ENCODE measurements around the gene CNTNAP2. TPM values are rescaled to one million over a fixed set of nuclear protein-coding genes. Genes with fewer than 3 reads are reported as not detected.
"Not testable (repeated sequence)": the region's sequence is repeated elsewhere in the genome, so short reads cannot be mapped to it uniquely, and the experiment has no call there.

The CNTNAP2 gene
- total RNA-seq, 1 donor from 2014 or later: under 0.01 TPM

- no peak for DNase-seq (ENCODE audit: extremely low read depth, low read depth, low spot score)
These were observed 2173.0 kb downstream of the CNTNAP2 start for GRCh38 chr7:148289630-148290029.

- no peak for DNase-seq (ENCODE audit: extremely low read depth, low read depth, low spot score)
These were observed 2173.9 kb downstream of the CNTNAP2 start for GRCh38 chr7:148290538-148290937.

GRCh38 chr7:148291799-148292198, 2175.2 kb downstream of the CNTNAP2 start:
- DNase-seq (ENCODE audit: extremely low read depth, low read depth, low spot score): no peak

DNA sequence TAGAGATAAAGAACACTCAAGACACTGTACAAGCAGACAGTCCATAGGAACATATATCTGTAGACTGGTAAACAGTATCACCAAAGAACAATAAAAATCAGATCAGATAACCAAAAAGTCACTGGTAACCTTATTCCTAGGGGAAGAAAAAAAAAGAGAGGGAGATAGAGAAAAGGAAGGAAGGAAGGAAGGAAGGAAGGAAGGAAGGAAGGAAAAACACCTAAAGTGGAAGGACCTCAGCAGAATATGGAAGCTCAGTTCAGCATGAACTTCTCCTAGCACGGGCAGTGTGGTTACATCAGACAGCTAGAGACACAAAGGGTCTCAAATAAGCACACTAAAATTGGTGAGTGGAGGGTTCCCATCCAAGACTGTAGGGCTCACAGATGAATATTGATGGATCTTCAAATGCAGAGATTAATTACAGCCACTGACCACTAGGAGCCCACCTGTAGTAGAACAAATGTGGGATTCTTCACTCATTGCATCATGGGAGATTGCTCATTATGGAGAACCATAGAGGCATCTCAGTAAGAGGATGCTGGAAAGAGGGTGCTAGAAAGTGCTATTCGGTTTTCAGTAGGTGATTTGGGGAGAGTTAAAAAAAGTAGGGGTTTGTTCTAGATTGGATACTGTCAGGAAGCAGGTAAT, 2180.5 kb downstream of the CNTNAP2 start:
- no peak for DNase-seq (ENCODE audit: extremely low read depth, low read depth, low spot score)

- DNase-seq (ENCODE audit: extremely low read depth, low read depth, low spot score): not testable (repeated sequence)
These were observed 2182.2 kb downstream of the CNTNAP2 start for GRCh38 chr7:148298768-148299167.

GRCh38 chr7:148299350-148300276, 2183.0 kb downstream of the CNTNAP2 start:
- no peak for DNase-seq (ENCODE audit: extremely low read depth, low read depth, low spot score)

- DNase-seq (ENCODE audit: extremely low read depth, low read depth, low spot score): not testable (repeated sequence)
These were observed 2185.8 kb downstream of the CNTNAP2 start for GRCh38 chr7:148302436-148302835.

GRCh38 chr7:148303295-148304082, 2186.9 kb downstream of the CNTNAP2 start:
- no peak for DNase-seq (ENCODE audit: extremely low read depth, low read depth, low spot score)

DNA sequence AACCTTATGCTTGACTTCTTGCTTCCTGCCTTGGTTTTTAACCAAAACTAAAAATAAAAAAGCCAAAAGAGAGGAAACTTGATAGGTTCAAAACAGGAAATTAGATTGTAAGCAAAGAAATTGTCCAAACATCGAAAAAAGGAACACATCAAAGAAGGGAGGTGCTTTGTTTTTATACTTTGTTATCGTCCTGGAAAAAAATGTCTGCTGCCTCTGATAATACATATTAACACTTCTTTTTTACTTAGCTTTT, 2187.4 kb downstream of the CNTNAP2 start:
- DNase-seq (ENCODE audit: extremely low read depth, low read depth, low spot score): no peak

- DNase-seq (ENCODE audit: extremely low read depth, low read depth, low spot score): no peak
These were observed 2187.9 kb downstream of the CNTNAP2 start for GRCh38 chr7:148304456-148304855.

GRCh38 chr7:148306759-148307158, 2190.2 kb downstream of the CNTNAP2 start:
- no peak for DNase-seq (ENCODE audit: extremely low read depth, low read depth, low spot score)

GRCh38 chr7:148318102-148318811, 2201.7 kb downstream of the CNTNAP2 start:
- no peak for DNase-seq (ENCODE audit: extremely low read depth, low read depth, low spot score)

- DNase-seq (ENCODE audit: extremely low read depth, low read depth, low spot score): no peak
These were observed 2202.2 kb downstream of the CNTNAP2 start for GRCh38 chr7:148318838-148319237.

- no peak for DNase-seq (ENCODE audit: extremely low read depth, low read depth, low spot score)
These were observed 2202.8 kb downstream of the CNTNAP2 start for GRCh38 chr7:148319316-148319808.

DNA sequence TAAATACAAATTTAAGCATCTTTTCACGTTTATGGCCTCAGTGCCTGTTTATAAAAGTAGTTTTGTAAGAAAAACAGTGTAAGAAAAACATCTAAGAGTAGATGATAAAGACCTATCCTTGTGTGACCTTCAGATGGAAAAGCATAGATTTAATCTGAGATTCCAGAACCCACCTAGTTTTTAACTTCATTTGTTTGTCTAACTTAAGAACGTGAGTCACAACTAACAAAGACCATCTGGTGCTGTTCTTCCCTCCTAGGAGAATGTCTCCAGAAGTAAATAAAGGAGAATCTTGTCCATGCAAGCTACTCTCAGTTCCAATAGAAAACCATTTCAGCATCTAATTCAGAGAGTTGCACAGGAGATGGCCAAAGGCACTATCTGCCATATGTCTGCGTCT, 2208.6 kb downstream of the CNTNAP2 start:
- DNase-seq (ENCODE audit: extremely low read depth, low read depth, low spot score): no peak

DNA sequence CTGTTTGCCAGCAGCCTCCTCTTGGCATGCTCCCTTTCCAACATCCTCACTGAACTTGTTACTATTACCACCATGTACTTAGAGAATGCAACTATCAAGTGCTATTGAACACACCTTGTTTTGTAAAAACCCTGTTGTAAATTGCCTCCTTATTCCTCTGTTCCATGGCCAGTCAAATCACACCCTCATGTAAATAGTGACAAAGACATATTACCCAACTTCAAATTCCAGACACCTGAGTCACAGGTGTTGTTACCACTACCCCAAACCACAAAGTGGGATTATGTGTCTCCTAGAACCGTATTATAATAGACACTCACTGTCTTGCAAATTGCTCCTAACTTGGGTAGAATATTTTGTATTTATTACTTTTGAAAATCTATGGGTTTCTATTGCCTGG, 2210.8 kb downstream of the CNTNAP2 start:
- no peak for DNase-seq (ENCODE audit: extremely low read depth, low read depth, low spot score)

GRCh38 chr7:148328906-148329305, 2212.3 kb downstream of the CNTNAP2 start:
- DNase-seq (ENCODE audit: extremely low read depth, low read depth, low spot score): no peak

GRCh38 chr7:148330124-148330818, 2213.7 kb downstream of the CNTNAP2 start:
- no peak for DNase-seq (ENCODE audit: extremely low read depth, low read depth, low spot score)

GRCh38 chr7:148330822-148331221, 2214.2 kb downstream of the CNTNAP2 start:
- no peak for DNase-seq (ENCODE audit: extremely low read depth, low read depth, low spot score)

DNA sequence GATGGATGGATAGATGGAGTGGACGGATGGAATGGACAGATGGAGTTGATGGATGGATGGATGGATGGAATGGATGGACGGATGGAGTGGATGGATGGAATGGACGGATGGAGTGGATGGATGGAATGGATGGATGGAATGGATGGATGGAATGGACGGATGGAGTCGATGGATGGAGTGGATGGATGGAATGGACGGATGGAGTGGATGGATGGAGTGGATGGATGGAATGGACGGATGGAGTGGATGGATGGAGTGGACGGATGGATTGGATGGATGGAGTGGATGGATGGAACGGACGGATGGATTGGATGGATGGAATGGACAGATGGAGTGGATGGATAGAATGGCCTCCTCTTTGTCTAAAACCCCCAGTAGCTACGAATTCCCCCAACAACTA, 2214.9 kb downstream of the CNTNAP2 start:
- not testable (repeated sequence) for DNase-seq (ENCODE audit: extremely low read depth, low read depth, low spot score)

Measured in glomerular endothelial cell (primary cell).